Fibroblast of gingiva (primary cell): ENCODE measurements around the gene ST6GALNAC6.
A peak's percentile ranks its signal among the peaks of the same experiment; 100 is the strongest.

Source experiments
- DNase-seq: peaks from one replicate; pipeline ENCODE4 v3.0.0-alpha.2; 2011; ENCODE audit warnings: low read depth

Gene ST6GALNAC6

GRCh38 chr9:127934248-127934647, 34.8 kb upstream of the ST6GALNAC6 start:
- DNase-seq, result no peak

GRCh38 chr9:127931092-127931881, 31.9 kb upstream of the ST6GALNAC6 start:
- DNase-seq, result peak; percentile 66

- peak; percentile 78 for DNase-seq
Measured at GRCh38 chr9:127930231-127931091, 31.1 kb upstream of the ST6GALNAC6 start, which contains the start of gene PIP5KL1. Gene PIP5KL1 (minus strand): TSS chr9:127930777. CDS start chr9:127930752, 25 bp downstream.

GRCh38 chr9:127929625-127929979, 30.2 kb upstream of the ST6GALNAC6 start:
- DNase-seq, result no peak

GRCh38 chr9:127928676-127929624, 29.5 kb upstream of the ST6GALNAC6 start:
- no peak for DNase-seq

GRCh38 chr9:127927988-127928675, 28.7 kb upstream of the ST6GALNAC6 start:
- DNase-seq, result no peak

- no peak for DNase-seq
Measured at GRCh38 chr9:127927201-127927987, 28.0 kb upstream of the ST6GALNAC6 start.

GRCh38 chr9:127926906-127927200, 27.4 kb upstream of the ST6GALNAC6 start:
- DNase-seq, result no peak

- no peak for DNase-seq
Measured at GRCh38 chr9:127925959-127926905, 26.8 kb upstream of the ST6GALNAC6 start.

GRCh38 chr9:127924736-127925444, 25.5 kb upstream of the ST6GALNAC6 start:
- DNase-seq, result no peak

- peak; percentile 97 for DNase-seq
Measured at GRCh38 chr9:127923771-127924170, 24.4 kb upstream of the ST6GALNAC6 start.

- DNase-seq, result no peak
Measured at GRCh38 chr9:127923046-127923445, 23.6 kb upstream of the ST6GALNAC6 start.

- peak; percentile 46 for DNase-seq
Measured at GRCh38 chr9:127921557-127922120, 22.2 kb upstream of the ST6GALNAC6 start.

GRCh38 chr9:127920794-127921193, 21.4 kb upstream of the ST6GALNAC6 start:
- no peak for DNase-seq

GRCh38 chr9:127919253-127919815, 19.9 kb upstream of the ST6GALNAC6 start:
- peak; percentile 99 for DNase-seq

- peak; percentile 64 for DNase-seq
Measured at GRCh38 chr9:127918183-127919107, 19.0 kb upstream of the ST6GALNAC6 start.

GRCh38 chr9:127917603-127918002, 18.2 kb upstream of the ST6GALNAC6 start:
- no peak for DNase-seq
